ENCODE measurements around the gene FOXK2. TPM values are rescaled to one million over a fixed set of nuclear protein-coding genes. Genes with fewer than 3 reads are reported as not detected.

Gene FOXK2
- total RNA-seq, 1 experiment from 2014 or later, result 96.2 TPM

DNA sequence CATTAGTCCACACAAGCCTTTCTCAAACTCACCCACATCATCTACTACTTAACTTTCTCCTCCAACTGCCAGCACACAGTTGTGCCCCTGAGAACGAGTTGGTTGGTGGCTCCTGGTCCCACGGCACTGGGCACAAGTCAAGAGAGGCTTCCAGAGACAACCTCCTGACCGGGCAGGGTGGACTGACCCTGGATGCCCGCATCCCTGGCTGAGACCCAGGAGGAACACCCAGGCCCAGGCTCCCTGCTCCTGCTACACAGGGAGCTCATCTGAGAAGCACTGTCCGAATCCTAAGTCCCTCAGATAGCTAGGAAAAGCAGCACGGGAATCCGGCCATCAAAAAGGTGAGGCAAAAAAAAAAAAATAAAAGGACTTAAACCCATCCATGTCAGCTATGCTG lies 99.7 kb downstream of the FOXK2 start:
- no peak for DNase-seq
- no peaks in the 10 kb centered on the region for H3K27me3 Mint-ChIP-seq (ENCODE audit: unreplicated experiment)
- H3K4me1 Mint-ChIP-seq (ENCODE audit: low read depth, unreplicated experiment), result no peaks in the 10 kb centered on the region
- peaks cover 92% of the 10 kb centered on the region for H3K36me3 Mint-ChIP-seq (ENCODE audit: insufficient read depth, unreplicated experiment)
- TF ChIP-seq, protein P1, sequence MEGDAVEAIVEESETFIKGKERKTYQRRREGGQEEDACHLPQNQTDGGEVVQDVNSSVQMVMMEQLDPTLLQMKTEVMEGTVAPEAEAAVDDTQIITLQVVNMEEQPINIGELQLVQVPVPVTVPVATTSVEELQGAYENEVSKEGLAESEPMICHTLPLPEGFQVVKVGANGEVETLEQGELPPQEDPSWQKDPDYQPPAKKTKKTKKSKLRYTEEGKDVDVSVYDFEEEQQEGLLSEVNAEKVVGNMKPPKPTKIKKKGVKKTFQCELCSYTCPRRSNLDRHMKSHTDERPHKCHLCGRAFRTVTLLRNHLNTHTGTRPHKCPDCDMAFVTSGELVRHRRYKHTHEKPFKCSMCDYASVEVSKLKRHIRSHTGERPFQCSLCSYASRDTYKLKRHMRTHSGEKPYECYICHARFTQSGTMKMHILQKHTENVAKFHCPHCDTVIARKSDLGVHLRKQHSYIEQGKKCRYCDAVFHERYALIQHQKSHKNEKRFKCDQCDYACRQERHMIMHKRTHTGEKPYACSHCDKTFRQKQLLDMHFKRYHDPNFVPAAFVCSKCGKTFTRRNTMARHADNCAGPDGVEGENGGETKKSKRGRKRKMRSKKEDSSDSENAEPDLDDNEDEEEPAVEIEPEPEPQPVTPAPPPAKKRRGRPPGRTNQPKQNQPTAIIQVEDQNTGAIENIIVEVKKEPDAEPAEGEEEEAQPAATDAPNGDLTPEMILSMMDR (IDR thresholded peaks at IDR 0.05; ENCODE audit: unreplicated experiment), result no peak
- no peak overlapping the region for H3K4me3 Mint-ChIP-seq (ENCODE audit: low read depth, unreplicated experiment)
- BruUV-seq (replicated peaks), result no TSS peak
- H3K9me3 Mint-ChIP-seq (ENCODE audit: low read depth, unreplicated experiment), result no peaks in the 10 kb centered on the region
- intact Hi-C loops (cut with micrococcal nuclease; ENCODE audit: unreplicated experiment), result no loop called here
- H3K27ac Mint-ChIP-seq (ENCODE audit: unreplicated experiment), result peak overlapping the region; percentile 16
- CTCF ChIA-PET, result no interaction called here

DNA sequence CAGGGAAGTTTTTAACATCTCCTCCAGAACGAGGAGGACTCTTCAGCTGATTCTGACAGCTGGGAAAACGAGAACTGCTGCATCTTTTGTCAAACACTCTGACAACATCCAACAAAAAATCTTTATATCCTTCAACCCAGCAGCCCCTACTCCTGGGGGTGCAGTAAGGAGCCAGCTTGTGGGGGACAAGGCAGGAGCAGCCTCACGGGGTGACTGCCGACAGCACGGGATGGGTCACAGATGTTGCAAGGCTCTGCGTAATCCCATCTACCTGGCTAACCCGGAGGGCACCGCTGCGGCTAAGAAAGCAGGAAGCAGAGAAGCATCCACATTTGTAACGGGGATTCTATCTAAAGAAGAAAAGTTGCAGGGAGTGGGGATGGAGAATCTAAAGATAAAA lies 100.1 kb downstream of the FOXK2 start:
- peaks cover 92% of the 10 kb centered on the region for H3K36me3 Mint-ChIP-seq (ENCODE audit: insufficient read depth, unreplicated experiment)
- TF ChIP-seq, protein P1 (IDR thresholded peaks at IDR 0.05; ENCODE audit: unreplicated experiment), result no peak
- no TSS peak for BruUV-seq (replicated peaks)

DNA sequence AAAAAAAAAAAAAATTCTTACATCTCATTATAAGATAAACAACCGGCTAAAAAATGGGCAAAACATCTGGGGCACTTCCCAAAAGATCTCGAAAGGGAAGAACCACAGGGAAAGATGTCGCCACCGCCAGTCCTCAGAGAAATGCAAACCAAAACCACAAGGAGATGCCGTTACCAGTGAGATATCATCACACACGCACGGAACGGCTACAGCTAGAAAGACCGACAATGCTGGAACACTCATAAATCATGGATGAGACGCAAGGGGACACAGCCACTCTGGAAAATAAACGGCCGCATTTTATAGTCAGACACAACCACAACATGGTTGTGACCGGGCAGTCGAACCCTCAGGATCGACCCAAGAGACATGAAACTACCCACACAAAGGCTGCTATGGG lies 104.2 kb downstream of the FOXK2 start:
- no peak overlapping the region for H3K27ac Mint-ChIP-seq (ENCODE audit: unreplicated experiment)
- H3K4me1 Mint-ChIP-seq (ENCODE audit: low read depth, unreplicated experiment), result no peaks in the 10 kb centered on the region
- no peak overlapping the region for H3K4me3 Mint-ChIP-seq (ENCODE audit: low read depth, unreplicated experiment)
- no peaks in the 10 kb centered on the region for H3K27me3 Mint-ChIP-seq (ENCODE audit: unreplicated experiment)
- no peak for DNase-seq
- intact Hi-C loops (cut with micrococcal nuclease; ENCODE audit: unreplicated experiment), result no loop called here
- CTCF ChIA-PET, result interaction anchor here (0.6 kb wide), 1 partner anchor 294 kb away, joined by 4 read pairs; no protein-coding TSS in a partner anchor
- TF ChIP-seq, protein P1 (IDR thresholded peaks at IDR 0.05; ENCODE audit: unreplicated experiment), result no peak
- no peaks in the 10 kb centered on the region for H3K9me3 Mint-ChIP-seq (ENCODE audit: low read depth, unreplicated experiment)
- H3K36me3 Mint-ChIP-seq (ENCODE audit: insufficient read depth, unreplicated experiment), result peaks cover 85% of the 10 kb centered on the region
- BruUV-seq (replicated peaks), result no TSS peak

More for the DNA sequence above, 100.1 kb downstream of the FOXK2 start:
- intact Hi-C loops (cut with micrococcal nuclease; ENCODE audit: unreplicated experiment), result no loop called here
- Mint-ChIP-seq H3K4me1 (ENCODE audit: low read depth, unreplicated experiment) (no peaks in the 10 kb centered on the region), H3K27ac (ENCODE audit: unreplicated experiment) (no peak overlapping the region), H3K4me3 (ENCODE audit: low read depth, unreplicated experiment) (no peak overlapping the region), H3K27me3 (ENCODE audit: unreplicated experiment) (no peaks in the 10 kb centered on the region), H3K9me3 (ENCODE audit: low read depth, unreplicated experiment) (no peaks in the 10 kb centered on the region)
- CTCF ChIA-PET, result no interaction called here
- no peak for DNase-seq

DNA sequence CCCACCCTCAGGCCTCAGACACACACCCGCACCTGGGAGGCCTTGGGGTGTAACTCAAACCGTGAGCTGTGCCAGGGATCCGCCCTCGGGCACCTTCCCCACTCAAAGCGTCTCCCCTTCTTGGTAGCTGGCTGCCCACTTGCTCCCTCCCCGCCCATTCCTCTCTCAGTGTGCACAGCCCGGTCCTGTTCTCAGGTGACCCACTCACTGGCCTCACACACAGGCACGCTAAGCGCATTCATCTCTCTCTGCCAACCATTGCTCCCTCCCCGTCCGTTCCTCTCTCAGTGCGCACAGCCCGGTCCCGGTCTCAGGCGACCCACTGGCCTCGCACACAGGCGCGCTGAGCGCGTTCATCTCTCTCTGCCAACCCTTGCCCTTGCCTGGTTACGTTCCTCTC lies 107.9 kb downstream of the FOXK2 start:
- H3K36me3 Mint-ChIP-seq (ENCODE audit: insufficient read depth, unreplicated experiment), result peaks cover 72% of the 10 kb centered on the region

More for the DNA sequence above, 107.9 kb downstream of the FOXK2 start:
- Mint-ChIP-seq H3K9me3 (ENCODE audit: low read depth, unreplicated experiment) (no peaks in the 10 kb centered on the region), H3K4me1 (ENCODE audit: low read depth, unreplicated experiment) (no peaks in the 10 kb centered on the region), H3K4me3 (ENCODE audit: low read depth, unreplicated experiment) (no peak overlapping the region), H3K27me3 (ENCODE audit: unreplicated experiment) (no peaks in the 10 kb centered on the region), H3K27ac (ENCODE audit: unreplicated experiment) (no peak overlapping the region)
- intact Hi-C loops (cut with micrococcal nuclease; ENCODE audit: unreplicated experiment), result no loop called here
- TF ChIP-seq, protein P1 (IDR thresholded peaks at IDR 0.05; ENCODE audit: unreplicated experiment), result no peak
- BruUV-seq (replicated peaks), result no TSS peak
- no peak for DNase-seq
- CTCF ChIA-PET, result no interaction called here
